ENCODE measurements around the gene TMEM233. TPM values are rescaled to one million over a fixed set of nuclear protein-coding genes. Genes with fewer than 3 reads are reported as not detected.

TMEM233 gene
- total RNA-seq, 1 experiment from 2014 or later, result 0.28 TPM

GRCh38 chr12:119546340-119546739, 47.2 kb upstream of the TMEM233 start (continued):
- no peak for TF ChIP-seq TCF7 (CRISPR knock-in tag; IDR thresholded peaks at IDR 0.05; ENCODE audit: low read depth)
- TF ChIP-seq ATF2 (CRISPR knock-in tag; IDR thresholded peaks at IDR 0.05; ENCODE audit: borderline replicate concordance, low read depth), result no peak
- no peak for TF ChIP-seq FOXP1 (CRISPR knock-in tag; IDR thresholded peaks at IDR 0.05; ENCODE audit: borderline replicate concordance)
- no peak for TF ChIP-seq CREB1 (CRISPR knock-in tag; IDR thresholded peaks at IDR 0.05)

GRCh38 chr12:119547001-119547400, 46.6 kb upstream of the TMEM233 start:
- POLR2A ChIA-PET, result no interaction called here
- CTCF ChIA-PET, result interaction anchor here (1.1 to 1.3 kb wide), 2 partner anchors 50 to 103 kb away, joined by 3 to 6 read pairs; no protein-coding TSS in a partner anchor
- ATAC-seq, result no peak

More at GRCh38 chr12:119547001-119547400, 46.6 kb upstream of the TMEM233 start:
- DNase-seq (ENCODE audit: low spot score), result no peak
- no peaks in the 10 kb centered on the region for H3K9me3 Mint-ChIP-seq
- H3K4me3 Mint-ChIP-seq, result no peak overlapping the region
- no peaks in the 10 kb centered on the region for H3K36me3 Mint-ChIP-seq
- no peaks in the 10 kb centered on the region; the same call in 1 of the 2 replicates for H3K27me3 Mint-ChIP-seq (ENCODE audit: low read depth)
- TF ChIP-seq CREB1 (CRISPR knock-in tag; IDR thresholded peaks at IDR 0.05) (no peak), ZNF317 (CRISPR knock-in tag; IDR thresholded peaks at IDR 0.05; ENCODE audit: borderline replicate concordance, low read depth) (no peak), CDX4 (CRISPR knock-in tag; IDR thresholded peaks at IDR 0.05; ENCODE audit: borderline replicate concordance) (no peak), FOXP1 (CRISPR knock-in tag; IDR thresholded peaks at IDR 0.05; ENCODE audit: borderline replicate concordance) (no peak), ZSCAN18 (CRISPR knock-in tag; IDR thresholded peaks at IDR 0.05) (no peak), PREB (CRISPR knock-in tag; IDR thresholded peaks at IDR 0.05; ENCODE audit: borderline replicate concordance) (no peak), E2F4 (CRISPR knock-in tag; IDR thresholded peaks at IDR 0.05; ENCODE audit: borderline replicate concordance, low read depth) (no peak), HMGXB4 (CRISPR knock-in tag; IDR thresholded peaks at IDR 0.05) (no peak), AFF4 (CRISPR knock-in tag; IDR thresholded peaks at IDR 0.05; ENCODE audit: borderline replicate concordance) (no peak)
- peaks cover 6% of the 10 kb centered on the region for H3K4me1 Mint-ChIP-seq
- no peak overlapping the region for H3K27ac Mint-ChIP-seq
